ENCODE data around the gene GATA3. TPM values are rescaled to one million over a fixed set of nuclear protein-coding genes. Genes with fewer than 3 reads are reported as not detected.
A peak's percentile ranks its signal among the peaks of the same experiment; 100 is the strongest.
"Not testable (repeated sequence)": the region's sequence is repeated elsewhere in the genome, so short reads cannot be mapped to it uniquely, and the experiment has no call there.

GATA3 gene
- 2.6 TPM for total RNA-seq

DNA sequence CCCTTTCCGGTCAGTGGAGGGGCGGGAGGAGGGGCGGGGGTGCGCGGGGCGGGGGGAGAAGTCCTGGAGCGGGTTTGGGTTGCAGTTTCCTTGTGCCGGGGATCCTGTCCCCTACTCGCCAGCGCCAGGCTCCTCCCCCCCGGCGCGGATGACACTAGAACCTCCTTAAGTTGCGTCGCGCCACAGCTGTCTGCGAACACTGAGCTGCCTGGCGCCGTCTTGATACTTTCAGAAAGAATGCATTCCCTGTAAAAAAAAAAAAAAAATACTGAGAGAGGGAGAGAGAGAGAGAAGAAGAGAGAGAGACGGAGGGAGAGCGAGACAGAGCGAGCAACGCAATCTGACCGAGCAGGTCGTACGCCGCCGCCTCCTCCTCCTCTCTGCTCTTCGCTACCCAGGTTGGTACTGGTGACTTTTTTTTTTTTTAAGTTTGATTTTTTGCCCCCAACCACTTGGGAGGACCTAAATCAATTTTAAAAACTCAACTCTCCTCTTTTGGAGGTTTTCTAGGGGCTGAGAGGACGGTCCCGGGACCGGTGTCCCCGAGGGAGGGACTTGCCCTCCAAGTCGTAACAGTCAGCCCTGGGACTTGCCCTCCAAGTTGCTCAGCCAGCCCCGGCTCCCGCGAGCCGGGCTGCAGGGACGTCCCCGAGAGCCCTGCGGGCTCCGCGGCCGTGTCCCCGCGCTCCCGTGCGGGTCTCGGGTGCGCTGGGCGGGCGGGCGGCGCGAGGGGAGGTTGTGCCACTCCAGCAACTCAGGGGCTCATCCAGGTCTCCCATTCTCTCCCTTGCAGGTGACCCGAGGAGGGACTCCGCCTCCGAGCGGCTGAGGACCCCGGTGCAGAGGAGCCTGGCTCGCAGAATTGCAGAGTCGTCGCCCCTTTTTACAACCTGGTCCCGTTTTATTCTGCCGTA lies at the start of gene GATA3:
Gene GATA3, plus strand, starts transcription at position 195 of the 914 bp plus-strand sequence. CDS start 968 bp downstream, outside the sequence.
- intact Hi-C loops (cut with DNase I): no loop called here
- ATAC-seq: peak; percentile 48
- DNase-seq (ENCODE audit: low spot score): no peak

DNA sequence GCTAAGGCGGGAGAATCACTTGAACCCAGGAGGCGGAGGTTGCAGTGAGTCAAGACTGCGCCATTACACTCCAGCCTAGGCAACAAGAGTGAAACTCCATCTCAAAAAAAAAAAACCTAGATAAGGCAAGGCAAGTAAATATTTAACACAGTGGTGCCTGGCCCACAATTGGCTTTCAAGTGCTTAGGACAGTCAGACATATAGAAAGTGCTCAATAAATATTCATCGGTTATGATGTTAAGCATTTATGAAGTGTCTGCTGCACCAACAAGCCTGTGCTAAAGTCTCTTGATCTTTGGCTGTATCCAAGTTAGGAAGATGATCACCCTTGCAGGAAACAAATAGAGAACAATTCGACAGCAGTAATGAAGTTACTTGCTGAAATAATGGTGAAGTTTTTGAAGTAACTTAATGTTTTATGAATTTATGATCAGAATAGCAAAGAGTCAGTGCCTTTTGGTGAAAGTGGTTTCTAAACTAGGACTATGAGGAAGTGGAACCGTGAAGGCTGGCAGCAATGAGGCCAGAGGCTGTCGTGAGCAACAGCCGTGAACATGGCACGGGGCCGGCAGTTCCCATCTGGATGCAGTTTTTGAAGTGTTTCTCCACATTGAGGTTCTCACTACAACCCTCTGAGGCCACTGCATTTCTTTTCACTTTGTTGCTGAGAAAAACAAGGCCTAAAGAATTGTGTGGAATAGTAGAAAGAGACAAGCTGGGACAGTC lies 48.1 kb upstream of the GATA3 start:
- intact Hi-C loops (cut with DNase I): no loop called here
- DNase-seq (ENCODE audit: low spot score) (no peak), ATAC-seq (no peak)

DNA sequence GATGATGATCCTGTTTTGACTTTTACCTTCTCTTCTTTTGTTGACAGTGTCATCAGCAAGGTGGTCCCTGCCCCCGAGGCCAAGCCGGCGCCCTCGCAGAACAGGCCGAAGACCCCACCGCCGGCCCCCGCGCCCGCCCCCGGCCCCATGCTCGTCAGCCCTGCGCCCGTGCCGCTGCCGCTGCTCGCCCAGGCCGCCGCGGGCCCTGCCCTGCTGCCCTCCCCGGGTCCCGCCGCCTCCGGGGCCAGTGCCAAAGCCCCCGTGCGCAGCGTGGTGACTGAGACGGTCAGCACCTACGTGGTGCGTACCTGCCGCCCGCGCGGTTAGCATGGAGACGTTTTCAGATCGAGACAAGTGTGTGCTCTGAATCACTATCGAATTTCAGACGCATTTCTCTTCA lies 45.5 kb upstream of the GATA3 start:
- DNase-seq (ENCODE audit: low spot score) (no peak), ATAC-seq (no peak)
- intact Hi-C loops (cut with DNase I): no loop called here

DNA sequence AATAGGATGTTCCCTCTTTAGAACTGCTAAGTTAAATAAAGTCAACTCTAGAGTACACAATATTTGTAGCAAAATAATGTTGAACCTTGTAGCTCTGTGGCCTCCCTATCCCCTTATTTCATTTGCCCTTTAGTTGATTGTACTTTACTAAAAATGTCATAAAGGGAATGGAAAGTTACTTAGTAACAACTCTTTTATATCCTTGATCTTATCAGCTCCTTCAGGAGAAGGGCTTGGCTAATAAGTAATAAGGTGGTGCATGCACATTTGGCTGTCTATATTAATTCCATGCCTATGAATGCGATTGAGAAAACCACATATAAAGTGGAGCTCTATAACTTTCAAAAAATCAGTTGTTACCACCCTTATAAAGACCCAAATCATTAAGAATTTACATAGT lies 41.5 kb upstream of the GATA3 start:
- ATAC-seq (no peak), DNase-seq (ENCODE audit: low spot score) (no peak)
- intact Hi-C loops (cut with DNase I): no loop called here

DNA sequence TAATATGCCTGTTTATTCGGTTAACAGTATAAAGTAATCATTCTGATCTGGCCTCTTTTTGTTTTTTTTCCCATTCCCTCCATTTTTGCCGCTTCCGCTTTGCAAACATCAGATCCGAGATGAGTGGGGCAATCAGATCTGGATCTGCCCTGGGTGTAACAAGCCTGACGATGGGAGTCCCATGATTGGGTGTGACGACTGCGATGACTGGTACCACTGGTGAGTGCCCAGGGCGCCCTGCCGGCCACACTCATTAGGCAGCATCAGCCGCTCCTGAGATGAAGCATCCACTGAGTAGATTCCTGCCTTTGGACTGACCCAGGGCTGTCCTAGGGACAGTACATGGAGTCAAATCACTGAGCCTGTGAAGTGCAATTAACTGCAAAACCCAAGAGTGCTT lies 40.9 kb upstream of the GATA3 start:
- ATAC-seq (no peak), DNase-seq (ENCODE audit: low spot score) (no peak)
- intact Hi-C loops (cut with DNase I): no loop called here

DNA sequence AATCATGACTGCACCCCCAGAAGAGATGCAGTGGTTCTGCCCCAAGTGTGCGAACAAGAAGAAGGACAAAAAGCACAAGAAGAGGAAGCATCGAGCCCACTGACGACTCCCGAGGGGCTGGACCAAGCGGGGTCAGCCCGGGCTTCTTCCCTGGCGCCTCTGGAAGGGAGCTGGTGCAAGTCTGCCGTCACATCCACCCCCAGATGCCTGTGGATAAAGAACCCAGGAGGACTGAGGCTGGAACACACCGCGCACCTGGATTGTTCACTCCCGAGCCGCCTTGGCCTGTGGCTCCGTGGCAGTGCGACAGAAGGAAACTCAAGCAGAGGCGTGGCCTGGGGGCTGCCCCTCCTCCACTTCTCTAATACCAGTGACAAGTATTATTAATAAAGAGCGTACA lies 39.8 kb upstream of the GATA3 start:
- intact Hi-C loops (cut with DNase I): no loop called here
- ATAC-seq (no peak), DNase-seq (ENCODE audit: low spot score) (no peak)

DNA sequence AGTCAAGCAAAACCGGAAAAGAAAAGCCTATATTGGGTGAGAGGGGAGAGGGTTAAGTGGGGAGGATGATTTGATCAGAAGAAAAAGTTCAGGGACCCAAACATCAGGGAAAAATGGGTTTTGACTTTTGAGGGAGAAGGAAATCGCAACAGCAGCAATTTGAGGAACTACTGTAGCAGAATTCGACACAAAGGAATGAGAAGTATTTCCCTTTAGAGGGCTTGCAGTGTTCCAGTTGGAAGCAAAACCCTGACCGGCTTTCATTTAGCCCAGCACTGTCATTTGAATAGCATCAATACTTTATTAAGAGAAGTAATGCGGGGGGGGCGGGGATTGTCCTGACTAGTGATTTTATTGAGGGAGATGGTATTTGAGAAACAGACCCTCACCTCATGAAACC lies 37.2 kb upstream of the GATA3 start:
- DNase-seq (ENCODE audit: low spot score) (no peak), ATAC-seq (no peak)
- intact Hi-C loops (cut with DNase I): no loop called here

DNA sequence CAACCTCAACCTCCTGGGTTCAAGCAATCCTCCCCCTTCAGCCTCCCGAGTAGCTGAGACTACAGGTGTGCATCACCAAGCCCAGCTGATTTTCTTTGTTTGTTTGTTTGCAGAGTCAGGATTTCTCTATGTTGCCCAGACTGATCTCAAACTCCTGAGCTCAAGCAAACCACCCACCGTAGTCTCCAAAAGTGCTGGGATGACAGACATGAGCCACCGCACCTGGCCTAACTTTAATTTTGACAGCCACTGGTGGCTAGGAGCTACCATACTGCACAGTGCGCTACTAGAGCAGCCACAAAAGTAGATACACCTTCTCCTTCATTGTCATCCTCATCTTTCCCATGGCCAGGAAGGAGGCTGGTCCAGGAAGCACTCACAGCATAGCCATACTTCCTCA lies 31.2 kb upstream of the GATA3 start:
- ATAC-seq (no peak), DNase-seq (ENCODE audit: low spot score) (no peak)
- intact Hi-C loops (cut with DNase I): loop anchor here (5.0 kb wide), 1 partner anchor 869 kb away; no protein-coding TSS in a partner anchor

DNA sequence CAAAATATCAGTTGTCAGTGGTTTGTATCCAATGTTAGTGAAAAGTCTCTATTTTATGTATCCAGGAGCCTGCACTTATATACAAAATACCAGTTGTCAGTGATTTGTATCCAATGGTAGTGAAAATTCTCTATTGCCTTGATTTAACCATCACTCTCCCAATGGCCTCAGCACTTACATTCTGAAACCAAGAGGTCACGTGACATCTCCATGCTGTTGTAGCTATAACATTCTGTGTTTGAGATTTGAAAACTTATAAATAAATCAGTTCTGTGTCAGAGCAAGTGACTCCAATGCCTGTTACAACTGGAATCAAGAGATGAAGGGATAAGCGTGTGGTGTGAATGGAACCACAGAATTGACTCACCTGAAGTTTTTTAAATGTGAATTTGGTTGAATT lies 30.6 kb upstream of the GATA3 start:
- ATAC-seq (no peak), DNase-seq (ENCODE audit: low spot score) (no peak)
- intact Hi-C loops (cut with DNase I): loop anchor here (5.0 kb wide), 1 partner anchor 868 kb away; no protein-coding TSS in a partner anchor

DNA sequence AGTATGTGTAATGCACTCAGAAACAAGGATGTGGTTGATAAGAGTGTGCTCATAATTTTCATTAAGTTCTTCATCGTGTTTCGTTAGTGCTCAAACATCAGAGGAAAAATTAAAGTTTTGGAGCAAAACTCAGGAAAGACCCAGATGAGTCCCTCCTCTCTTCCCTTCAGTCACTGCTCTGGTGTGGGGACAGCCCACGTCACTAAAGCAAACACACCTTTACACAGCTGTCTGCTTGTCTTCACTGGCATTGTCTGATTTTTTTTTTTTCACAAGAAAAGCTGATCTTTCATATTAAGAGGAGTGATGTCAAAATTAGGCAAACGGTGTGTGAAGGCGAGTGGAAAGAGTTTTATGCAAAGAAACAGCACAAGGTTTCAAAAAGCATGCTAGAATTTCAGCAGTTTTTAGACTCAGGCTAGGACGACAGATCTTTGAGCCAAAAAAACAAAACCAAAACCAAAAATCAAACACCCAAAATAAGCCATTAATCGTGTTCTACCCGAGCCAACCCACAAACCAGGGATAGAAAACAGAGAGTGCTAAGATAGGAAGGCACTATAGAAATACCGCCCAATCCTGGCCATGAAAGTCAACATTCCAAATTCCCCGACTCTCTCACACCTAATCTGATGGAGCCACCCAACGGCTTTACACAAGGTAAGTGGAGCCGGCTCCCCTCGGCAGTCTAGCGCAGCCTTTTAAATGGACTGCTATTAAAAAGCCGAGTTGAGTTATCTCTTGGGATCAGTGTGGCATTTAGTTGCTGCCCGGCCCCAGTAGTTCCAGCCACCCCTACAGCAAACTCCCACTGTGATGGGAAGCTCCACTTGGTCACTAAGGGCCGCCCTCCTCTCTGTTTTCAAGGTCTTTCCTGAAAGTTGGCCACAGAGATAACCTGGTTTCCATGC lies 27.9 kb upstream of the GATA3 start:
- ATAC-seq (no peak), DNase-seq (ENCODE audit: low spot score) (no peak)
- intact Hi-C loops (cut with DNase I): no loop called here

DNA sequence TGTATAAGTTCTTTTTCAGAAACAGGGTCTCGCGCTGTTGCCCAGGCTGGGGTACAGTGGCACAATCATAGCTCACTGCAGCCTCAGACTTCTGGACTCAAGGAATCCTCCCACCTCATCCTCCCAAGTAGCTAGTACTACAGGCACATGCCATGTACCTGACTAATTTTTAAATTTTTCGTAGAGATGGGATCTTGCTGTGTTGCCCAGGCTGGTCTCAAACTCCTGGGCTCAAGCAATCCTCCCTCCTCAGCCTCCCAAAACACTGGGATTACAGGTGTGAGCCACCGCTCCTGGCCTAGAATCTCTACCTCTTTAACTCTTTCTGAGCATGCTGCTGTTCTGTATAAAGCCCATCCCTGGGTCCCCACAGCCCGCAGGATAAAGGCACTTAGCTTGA lies 23.3 kb upstream of the GATA3 start:
- ATAC-seq; DNase-seq (ENCODE audit: low spot score); intact Hi-C loops (cut with DNase I): not testable (repeated sequence)

DNA sequence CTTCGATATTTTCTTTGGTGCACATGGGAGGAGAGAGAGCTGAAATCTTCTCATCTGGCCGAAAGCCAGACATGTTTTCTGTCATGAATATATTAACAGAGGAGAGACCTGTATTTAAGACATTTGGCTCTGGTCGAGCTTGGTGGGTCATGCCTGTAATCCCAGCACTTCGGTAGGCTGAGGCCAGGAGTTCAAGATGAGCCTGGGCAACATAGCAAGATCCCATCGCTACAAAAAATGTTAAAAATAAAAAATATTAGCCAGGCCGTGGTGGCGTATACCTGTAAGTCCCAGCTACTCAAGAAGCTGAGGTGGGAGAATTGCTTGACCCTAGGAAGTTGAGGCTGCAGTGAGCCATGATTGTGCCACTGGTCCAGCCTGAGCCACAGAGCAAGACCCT lies 21.9 kb upstream of the GATA3 start:
- DNase-seq (ENCODE audit: low spot score): no peak
- intact Hi-C loops (cut with DNase I): no loop called here
- no peak for ATAC-seq

DNA sequence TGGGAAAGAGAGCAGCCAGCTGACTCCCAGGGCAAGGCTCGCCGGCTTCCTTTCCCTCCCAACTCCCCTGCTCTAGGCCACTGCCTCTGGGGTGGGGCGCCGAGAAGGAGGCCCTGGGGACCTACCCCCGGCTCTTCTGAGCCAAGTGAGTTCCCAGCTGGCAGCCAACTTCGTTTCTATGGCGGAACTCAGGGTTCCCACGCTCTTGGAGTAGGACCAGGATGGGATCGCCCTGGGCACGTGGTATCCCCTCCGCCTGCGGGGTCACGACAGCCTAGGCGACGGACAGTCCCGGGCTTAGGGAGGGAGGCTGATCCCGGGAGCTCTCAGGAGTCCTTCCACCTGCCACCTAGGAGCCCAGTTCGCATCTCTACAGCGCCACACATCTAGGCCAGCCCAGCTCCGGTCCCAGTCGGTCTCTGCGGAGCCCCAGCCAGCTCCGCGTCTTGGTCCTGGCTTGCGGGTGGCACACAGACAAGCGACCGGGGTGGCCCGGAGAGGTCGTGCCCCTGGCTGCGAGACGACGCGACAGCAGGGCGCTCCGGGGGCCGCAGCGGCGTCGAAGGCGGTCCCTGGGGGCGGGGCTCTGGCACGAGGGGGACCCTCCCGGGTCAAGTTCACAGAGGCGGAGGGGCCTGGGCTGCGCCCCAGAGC lies 20.5 kb upstream of the GATA3 start:
- DNase-seq (ENCODE audit: low spot score) (no peak), ATAC-seq (peak; percentile 54)
- intact Hi-C loops (cut with DNase I): no loop called here

DNA sequence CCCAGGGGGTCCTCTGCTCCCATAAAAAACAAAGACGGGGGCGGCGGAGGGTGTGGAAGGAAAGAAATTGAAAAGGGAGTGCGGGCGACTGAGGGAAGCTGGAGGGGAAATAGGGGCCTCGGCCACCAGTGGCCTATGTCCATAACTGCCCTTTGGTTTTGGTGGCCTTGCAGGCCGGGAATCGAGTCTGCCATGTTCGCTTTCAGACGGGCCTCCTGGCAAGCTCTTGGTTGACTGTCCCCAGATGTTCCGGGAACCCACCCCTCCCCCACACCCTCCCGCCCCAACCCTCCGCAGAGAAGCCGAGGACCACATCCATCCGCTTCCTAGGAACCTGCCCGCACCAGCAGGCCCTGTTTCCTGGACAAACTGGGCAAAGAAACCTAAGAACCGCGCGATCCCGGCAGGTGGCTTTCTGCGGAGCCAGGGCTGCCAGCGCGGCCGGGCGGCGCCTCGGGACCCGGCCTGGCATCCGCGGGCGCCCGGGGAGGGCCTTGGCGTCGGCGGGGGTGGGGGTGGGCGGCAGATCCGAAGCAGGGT lies 20.0 kb upstream of the GATA3 start:
- no peak for DNase-seq (ENCODE audit: low spot score)
- intact Hi-C loops (cut with DNase I): no loop called here
- no peak for ATAC-seq

DNA sequence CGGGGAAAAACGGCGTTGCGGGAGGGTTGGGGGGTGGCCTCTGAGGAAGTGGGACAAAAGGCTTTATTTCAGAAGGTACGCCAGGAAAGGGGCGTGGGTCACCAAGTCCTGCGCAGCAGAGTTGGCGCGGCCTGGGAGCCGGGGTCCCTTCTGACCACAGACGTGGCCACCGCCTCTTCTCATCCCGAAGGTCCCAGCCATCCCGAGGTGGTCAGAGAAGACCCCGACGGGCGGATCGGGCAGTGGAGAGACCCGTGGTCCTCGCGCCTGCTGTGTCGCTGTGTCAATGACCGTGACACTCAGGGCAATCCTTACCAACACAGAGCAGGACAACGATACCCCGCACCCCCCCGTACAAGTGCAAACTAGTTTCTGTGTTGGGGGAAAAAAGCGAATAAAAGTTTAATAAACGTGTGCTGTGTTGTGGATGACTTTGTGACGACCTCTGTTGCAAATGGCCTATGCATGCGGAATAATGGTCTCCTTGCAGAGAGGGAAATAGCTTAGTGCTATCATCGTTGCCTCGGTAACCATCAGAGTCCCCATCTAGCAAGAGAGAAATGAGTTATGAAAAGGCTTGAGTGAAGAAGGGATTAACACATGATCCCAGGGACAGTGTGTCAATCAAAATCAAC lies 19.4 kb upstream of the GATA3 start:
- intact Hi-C loops (cut with DNase I): no loop called here
- DNase-seq (ENCODE audit: low spot score) (no peak), ATAC-seq (no peak)

DNA sequence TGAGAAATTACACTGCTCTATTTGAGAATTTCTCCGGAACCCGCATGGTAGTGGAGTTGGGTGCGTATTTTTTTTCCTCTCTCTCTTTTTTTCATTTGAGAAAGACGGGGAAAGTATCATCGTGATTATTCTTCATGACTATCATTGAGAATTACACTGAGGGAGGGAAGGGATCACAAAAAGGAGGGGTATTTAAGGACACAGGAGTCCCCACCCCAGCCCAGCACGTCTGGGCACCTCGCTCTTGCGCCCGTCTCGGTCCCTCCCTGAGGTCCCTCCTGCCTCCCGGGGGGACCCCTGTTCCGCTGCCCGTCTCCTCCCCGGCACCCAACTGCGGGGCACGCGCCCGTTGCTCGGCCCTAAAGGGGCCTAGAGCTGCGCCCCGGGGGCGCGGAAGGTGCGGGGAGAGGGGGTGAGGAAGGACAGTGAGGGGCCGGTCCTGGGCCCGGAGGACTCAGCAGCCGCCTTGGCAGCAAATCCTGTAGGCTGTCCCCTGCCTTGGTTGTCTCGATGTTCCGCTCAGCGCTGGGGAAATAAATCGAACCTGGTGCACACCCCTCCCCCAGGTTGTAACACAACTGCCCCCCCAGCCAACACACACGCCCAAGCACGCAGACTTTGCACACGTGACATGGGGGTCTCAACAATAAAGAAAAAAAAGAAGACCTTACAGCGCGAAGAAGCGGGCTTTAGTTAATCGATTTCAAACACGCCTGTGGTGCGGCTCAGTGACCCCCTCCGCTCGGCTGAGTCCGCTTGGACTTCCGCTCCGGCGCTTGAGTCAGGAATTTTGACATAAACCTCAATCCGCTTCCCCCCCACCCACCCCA lies 18.6 kb upstream of the GATA3 start:
- intact Hi-C loops (cut with DNase I): loop anchor here (2.0 kb wide), 1 partner anchor 23 kb away; no protein-coding TSS in a partner anchor
- no peak for ATAC-seq
- DNase-seq (ENCODE audit: low spot score): no peak
